Body of pancreas (tissue), 4 donors: Measurements from ENCODE around the gene ARHGEF33.

Experiments
- CTCF ChIP-seq, 7 experiments: fragments of 450-650 bp in 4 of 7; fragments of 200-600 bp in 3 of 7; sonication (generic) in 3 of 7; IDR thresholded peaks; one replicate each; pipeline ENCODE4 v1.5.1; 2016 to 2019; ENCODE audit warnings: antibody characterized with exemption in 7 of 7
- POLR2A ChIP-seq, 3 donors: fragments of 450-650 bp; IDR thresholded peaks; one replicate each; pipeline ENCODE4 v1.6.1; 2016; ENCODE audit warnings: antibody characterized with exemption in 3 of 3, mild to moderate bottlenecking in 2 of 3

- TF ChIP-seq CTCF (IDR thresholded peaks at IDR 0.05) (no peak), POLR2A (IDR thresholded peaks at IDR 0.05) (no peak)
These were observed 87.4 kb downstream of the ARHGEF33 start for GRCh38 chr2:38977047-38977446.
